ENCODE data around the gene C1orf21.

- TF ChIP-seq, protein P1, sequence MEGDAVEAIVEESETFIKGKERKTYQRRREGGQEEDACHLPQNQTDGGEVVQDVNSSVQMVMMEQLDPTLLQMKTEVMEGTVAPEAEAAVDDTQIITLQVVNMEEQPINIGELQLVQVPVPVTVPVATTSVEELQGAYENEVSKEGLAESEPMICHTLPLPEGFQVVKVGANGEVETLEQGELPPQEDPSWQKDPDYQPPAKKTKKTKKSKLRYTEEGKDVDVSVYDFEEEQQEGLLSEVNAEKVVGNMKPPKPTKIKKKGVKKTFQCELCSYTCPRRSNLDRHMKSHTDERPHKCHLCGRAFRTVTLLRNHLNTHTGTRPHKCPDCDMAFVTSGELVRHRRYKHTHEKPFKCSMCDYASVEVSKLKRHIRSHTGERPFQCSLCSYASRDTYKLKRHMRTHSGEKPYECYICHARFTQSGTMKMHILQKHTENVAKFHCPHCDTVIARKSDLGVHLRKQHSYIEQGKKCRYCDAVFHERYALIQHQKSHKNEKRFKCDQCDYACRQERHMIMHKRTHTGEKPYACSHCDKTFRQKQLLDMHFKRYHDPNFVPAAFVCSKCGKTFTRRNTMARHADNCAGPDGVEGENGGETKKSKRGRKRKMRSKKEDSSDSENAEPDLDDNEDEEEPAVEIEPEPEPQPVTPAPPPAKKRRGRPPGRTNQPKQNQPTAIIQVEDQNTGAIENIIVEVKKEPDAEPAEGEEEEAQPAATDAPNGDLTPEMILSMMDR (optimal IDR thresholded peaks at IDR 0.05 in 1 of 3, IDR thresholded peaks at IDR 0.05 in 1 of 3, conservative IDR thresholded peaks at IDR 0.05 in 1 of 3; ENCODE audit: extremely low read depth in 1 of 3, insufficient read depth in 2 of 3, low read length in 3 of 3) = no peak
- no peak for TF ChIP-seq EZH2 (IDR thresholded peaks at IDR 0.05; ENCODE audit: low read length)
Measured at GRCh38 chr1:184534690-184535089, 147.9 kb downstream of the C1orf21 start.
